GM15510 (cell line): Measurements from ENCODE around the gene SARDH.

Source experiments
- POLR2A ChIP-seq: IDR thresholded peaks from 3 replicates; pipeline ENCODE4 v1.6.1; 2011; ENCODE audit warnings: borderline replicate concordance; ENCODE audit not compliant: insufficient read length; ENCODE audit errors: extremely low read depth

SARDH gene

GRCh38 chr9:133710661-133711427 lies 27.3 kb downstream of the SARDH start:
- TF ChIP-seq POLR2A: no peak

GRCh38 chr9:133709691-133710571 lies 28.2 kb downstream of the SARDH start:
- no peak for TF ChIP-seq POLR2A

GRCh38 chr9:133709015-133709611 lies 29.0 kb downstream of the SARDH start:
- no peak for TF ChIP-seq POLR2A

- TF ChIP-seq POLR2A: no peak
Measured at GRCh38 chr9:133708246-133709014, 29.7 kb downstream of the SARDH start.

- TF ChIP-seq POLR2A: no peak
Measured at GRCh38 chr9:133707763-133708245, 30.3 kb downstream of the SARDH start.

GRCh38 chr9:133707065-133707762 lies 30.9 kb downstream of the SARDH start:
- TF ChIP-seq POLR2A: no peak

GRCh38 chr9:133706307-133707050 lies 31.7 kb downstream of the SARDH start:
- TF ChIP-seq POLR2A: no peak

- no peak for TF ChIP-seq POLR2A
Measured at GRCh38 chr9:133705576-133705975, 32.6 kb downstream of the SARDH start.

GRCh38 chr9:133704711-133705181 lies 33.4 kb downstream of the SARDH start:
- TF ChIP-seq POLR2A: no peak

- TF ChIP-seq POLR2A: no peak
Measured at GRCh38 chr9:133703591-133704399, 34.4 kb downstream of the SARDH start.

GRCh38 chr9:133702798-133703590 lies 35.2 kb downstream of the SARDH start:
- TF ChIP-seq POLR2A: no peak
